ENCODE data around the gene MED13L.
"Not testable (repeated sequence)": the region's sequence is repeated elsewhere in the genome, so short reads cannot be mapped to it uniquely, and the experiment has no call there.

DNA sequence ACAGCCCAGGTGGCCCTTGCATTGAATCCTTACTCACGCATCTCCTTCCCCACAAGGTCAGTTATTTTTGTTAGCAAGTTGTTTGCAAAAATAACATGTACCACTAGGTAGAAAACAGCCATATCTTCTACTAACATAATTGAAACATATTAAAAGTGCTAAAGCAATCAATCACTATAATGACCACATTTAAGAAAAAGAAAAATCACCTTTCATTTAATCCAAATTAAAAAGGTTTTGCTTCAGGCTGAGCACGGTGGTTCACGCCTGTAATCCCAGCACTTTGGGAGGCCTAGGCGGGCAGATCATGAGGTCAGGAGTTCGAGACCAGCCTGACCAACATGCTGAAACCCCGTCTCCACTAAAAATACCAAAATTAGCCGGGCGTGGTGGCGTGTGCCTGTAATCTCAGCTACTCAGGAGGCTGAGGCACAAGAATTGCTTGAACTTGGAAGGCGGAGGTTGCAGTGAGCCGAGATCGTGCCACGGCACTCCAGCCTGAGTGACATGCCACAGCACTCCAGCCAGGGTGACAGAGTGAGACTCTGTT, 38.8 kb downstream of the MED13L start:
- not testable (repeated sequence) for TF ChIP-seq EZH2 (IDR thresholded peaks at IDR 0.05; ENCODE audit: low read length, missing control alignments)
- TF ChIP-seq, protein P1, sequence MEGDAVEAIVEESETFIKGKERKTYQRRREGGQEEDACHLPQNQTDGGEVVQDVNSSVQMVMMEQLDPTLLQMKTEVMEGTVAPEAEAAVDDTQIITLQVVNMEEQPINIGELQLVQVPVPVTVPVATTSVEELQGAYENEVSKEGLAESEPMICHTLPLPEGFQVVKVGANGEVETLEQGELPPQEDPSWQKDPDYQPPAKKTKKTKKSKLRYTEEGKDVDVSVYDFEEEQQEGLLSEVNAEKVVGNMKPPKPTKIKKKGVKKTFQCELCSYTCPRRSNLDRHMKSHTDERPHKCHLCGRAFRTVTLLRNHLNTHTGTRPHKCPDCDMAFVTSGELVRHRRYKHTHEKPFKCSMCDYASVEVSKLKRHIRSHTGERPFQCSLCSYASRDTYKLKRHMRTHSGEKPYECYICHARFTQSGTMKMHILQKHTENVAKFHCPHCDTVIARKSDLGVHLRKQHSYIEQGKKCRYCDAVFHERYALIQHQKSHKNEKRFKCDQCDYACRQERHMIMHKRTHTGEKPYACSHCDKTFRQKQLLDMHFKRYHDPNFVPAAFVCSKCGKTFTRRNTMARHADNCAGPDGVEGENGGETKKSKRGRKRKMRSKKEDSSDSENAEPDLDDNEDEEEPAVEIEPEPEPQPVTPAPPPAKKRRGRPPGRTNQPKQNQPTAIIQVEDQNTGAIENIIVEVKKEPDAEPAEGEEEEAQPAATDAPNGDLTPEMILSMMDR (conservative IDR thresholded peaks at IDR 0.05 in 1 of 2, IDR thresholded peaks at IDR 0.05 in 1 of 2; ENCODE audit: low read depth in 1 of 2, low read length in 2 of 2), result not testable (repeated sequence)
